Measurements from ENCODE around the gene EFNA5.
"Not testable (repeated sequence)": the region's sequence is repeated elsewhere in the genome, so short reads cannot be mapped to it uniquely, and the experiment has no call there.

Gene EFNA5

GRCh38 chr5:107515521-107516080 is 155.1 kb downstream of the EFNA5 start:
- no peak for DNase-seq

DNA sequence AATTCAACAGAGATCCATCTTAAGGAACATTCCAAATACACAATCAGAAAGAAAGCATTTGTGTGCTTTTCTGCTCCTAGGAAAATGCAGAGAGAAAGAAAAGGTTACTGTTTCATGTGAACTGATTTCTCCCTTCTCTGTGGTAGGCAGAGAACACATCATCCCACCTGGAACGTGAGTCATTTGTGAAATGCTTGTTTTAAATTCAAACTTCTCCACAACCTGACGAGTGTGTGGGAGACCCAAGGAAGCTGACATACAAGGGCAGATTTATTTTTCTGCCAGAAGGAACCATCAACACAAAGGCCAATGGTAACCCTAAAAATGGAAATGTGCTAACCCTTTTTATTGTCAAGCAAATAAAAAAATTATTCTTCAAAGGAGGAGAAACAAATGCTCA is 156.4 kb downstream of the EFNA5 start:
- DNase-seq: no peak

DNA sequence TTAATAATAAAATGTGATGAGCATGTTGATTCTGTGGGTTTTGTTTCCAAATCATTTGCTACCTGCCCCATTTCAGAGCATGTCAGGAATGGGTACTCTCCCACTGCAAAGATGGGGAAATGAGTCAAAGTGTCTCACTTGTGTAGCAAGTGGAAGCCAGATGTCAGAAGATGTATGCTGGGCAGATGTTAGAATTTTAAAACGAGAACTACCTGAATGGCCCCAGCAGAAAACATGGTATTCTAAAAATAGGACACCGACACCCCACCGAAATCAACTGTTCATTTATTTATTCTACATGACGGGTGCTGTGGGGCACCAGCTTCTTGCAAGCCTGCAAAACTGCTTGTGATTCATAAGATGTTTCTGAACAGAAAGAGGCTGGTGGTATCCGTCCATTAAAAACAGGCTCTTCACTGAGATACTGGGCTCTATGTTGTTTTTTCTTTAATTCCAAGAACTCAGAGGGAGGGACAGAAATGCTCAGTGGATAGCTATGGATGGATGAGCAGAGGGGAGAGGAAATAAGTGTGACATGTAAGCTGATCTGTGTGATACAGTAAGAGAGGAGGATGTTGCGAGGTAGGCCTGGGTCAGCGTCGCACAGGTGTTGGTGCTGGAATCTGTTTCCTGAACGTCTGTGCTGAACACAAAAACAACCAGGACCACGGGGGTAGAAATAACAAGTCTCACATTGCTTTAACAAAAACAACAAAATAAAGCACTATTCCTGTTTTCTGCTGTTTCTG is 157.2 kb downstream of the EFNA5 start:
- no peak for DNase-seq

GRCh38 chr5:107512029-107512428 is 158.7 kb downstream of the EFNA5 start:
- no peak for DNase-seq

- DNase-seq: no peak
These were observed 160.6 kb downstream of the EFNA5 start for GRCh38 chr5:107510125-107510524.

- no peak for DNase-seq
These were observed 162.6 kb downstream of the EFNA5 start for GRCh38 chr5:107508097-107508496.

- DNase-seq: no peak
These were observed 164.8 kb downstream of the EFNA5 start for GRCh38 chr5:107505763-107506534.

GRCh38 chr5:107504424-107504823 is 166.3 kb downstream of the EFNA5 start:
- DNase-seq: no peak

- no peak for DNase-seq
These were observed 168.1 kb downstream of the EFNA5 start for GRCh38 chr5:107502676-107503060.

GRCh38 chr5:107501965-107502675 is 168.6 kb downstream of the EFNA5 start:
- DNase-seq: no peak

DNA sequence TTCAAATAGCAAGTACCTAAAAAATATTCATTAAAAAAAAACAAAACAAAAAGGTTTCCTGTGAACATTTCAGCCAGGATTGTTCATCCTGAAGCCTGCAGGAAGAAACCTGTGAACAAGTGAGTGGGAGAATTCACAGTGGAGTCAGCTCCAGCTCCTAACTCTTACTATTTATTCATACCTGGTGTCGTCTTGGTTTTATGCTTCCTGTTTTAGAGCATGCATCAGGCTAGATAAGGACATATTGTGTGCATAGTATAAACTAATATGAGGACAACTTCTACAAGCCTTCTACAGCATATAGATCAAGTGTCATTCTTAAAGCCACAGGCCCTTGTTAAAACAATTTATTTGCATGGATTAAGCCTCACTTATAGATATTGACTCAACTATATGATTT is 169.9 kb downstream of the EFNA5 start:
- DNase-seq: no peak

- no peak for DNase-seq
These were observed 170.4 kb downstream of the EFNA5 start for GRCh38 chr5:107500347-107500746.

DNA sequence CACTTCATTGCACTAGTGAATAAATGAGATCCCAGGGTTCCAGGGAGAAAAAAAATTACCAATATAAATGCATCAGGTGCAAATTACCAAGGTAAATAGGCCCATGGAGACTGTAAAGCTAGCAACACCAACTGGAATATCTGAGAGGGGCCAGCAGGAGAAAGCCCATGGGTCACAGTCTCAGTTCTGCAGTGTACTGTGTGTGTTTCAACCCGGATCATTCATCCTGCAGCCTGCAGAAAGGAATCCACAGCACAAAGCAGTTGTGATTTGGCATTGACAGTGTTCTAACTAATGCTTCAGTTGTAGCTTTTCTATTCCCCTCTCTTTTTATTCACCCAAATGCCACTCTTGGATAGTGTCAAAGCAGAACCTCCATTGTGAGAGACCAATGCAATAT is 171.0 kb downstream of the EFNA5 start:
- DNase-seq: no peak

DNA sequence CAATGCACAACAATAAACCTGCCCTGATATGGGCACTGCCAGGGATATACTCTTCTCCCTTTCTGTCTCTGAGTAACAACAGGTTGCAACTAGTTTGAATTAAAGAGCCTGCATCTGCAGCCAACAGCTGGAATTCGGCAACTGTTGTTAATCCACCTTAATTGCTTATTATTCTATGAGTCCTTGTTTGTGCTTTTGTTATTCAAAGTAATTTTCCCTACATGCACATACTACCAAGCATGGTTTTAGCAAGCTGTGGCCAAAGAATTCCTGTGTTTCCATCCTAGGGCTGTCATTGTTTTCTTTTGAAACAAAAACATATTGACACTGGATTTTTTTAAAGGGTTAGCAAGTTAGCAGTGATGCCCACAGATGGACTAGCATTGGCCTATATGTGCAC is 171.5 kb downstream of the EFNA5 start:
- no peak for DNase-seq

DNA sequence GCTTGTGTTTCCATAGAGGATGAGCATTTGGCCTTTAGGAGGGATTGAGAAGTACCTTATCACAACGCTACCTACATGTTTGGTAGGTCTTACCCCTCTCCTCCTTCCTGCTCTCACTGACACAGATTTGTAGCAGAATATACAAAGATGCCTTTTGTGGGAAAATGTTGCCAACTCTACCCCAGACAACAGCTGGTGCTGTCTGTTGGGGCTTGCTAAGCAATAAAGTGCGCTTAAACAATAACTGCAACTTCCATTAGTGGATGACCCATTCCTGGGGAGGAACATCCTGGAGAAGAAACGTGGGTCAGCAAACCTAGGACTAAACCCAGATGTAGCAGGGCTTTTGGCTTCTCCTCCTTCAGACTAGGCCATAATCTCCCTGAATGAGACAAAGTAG is 174.3 kb downstream of the EFNA5 start:
- no peak for DNase-seq

DNA sequence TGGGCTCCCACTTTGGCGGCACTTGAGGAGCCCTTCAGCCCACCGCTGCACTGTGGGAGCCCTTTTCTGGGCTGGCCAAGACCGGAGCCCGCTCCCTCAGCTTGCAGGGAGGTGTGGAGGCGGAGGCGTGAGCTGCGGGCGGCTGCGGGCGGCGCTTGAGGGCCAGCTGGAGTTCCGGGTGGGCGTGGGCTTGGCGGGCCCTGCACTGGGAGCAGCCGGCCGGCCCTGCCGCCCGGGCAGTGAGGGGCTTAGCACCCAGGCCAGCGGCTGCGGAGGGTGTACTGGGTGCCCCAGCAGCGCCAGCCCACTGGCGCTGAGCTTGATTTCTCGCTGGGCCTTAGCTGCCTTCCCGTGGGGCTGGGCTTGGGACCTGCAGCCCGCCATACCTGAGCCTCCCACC is 176.6 kb downstream of the EFNA5 start:
- DNase-seq: not testable (repeated sequence)

DNA sequence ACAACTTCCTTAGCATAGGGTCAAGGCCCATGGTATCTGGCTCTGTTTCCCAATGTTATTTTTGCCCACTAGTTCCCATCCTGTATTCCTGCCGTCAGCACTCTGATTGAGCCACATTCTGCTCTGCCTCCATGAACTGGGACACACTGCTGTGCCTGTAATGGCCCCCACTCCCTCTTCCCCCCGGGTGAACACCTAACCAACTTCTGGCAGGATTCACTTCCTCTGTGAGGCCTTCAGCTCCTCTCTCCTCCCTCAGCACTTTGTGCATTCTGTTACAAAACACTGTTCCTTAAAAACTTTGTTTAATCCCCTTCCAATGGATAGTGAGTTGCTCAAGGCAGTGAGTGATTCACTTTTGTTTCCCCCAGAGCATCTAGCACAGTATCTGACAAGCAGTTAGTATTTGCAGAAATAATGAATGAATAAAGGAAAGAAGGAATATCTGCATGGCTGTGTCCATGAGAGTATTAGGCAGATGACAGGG is 183.6 kb downstream of the EFNA5 start:
- DNase-seq: no peak

- DNase-seq: no peak
These were observed 184.2 kb downstream of the EFNA5 start for GRCh38 chr5:107486489-107486888.

DNA sequence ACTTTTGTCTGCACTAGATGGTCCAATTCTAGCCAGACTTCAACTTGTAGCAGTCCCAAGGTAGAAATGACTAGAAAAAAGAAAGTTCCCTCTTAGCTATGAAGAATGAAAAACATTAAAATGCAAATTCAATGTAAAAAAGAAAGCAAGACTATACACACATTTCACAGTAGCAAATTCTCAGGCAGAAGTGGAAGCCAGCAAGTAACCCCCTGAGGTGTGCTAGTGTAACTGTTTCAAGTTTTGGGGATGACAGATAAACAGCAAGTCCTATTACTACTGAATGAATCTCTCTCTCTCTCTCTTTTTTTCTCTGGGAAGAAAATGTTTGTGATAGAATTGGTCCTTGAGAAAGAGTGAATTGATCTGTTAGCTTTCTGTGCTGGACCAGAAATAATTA is 185.6 kb downstream of the EFNA5 start:
- DNase-seq: no peak

DNA sequence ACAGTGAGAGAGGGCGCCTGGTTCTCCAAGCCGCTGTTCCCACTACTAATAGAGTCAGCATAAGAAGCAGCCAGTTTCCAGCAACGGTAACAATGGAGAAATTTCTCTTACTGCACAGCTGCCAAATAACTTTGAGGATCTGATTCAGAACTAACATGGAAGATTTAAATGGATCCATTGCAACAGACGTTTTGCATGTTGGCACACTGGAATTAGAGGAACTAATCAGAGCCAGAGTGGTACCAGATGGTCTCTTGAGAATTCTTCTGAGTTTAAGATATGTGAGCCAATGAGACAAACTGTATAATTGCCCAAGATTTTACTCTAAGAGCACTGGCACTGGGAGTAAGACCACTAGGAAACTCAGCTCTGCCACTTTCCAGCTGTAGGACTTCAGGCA is 186.5 kb downstream of the EFNA5 start:
- DNase-seq: no peak

DNA sequence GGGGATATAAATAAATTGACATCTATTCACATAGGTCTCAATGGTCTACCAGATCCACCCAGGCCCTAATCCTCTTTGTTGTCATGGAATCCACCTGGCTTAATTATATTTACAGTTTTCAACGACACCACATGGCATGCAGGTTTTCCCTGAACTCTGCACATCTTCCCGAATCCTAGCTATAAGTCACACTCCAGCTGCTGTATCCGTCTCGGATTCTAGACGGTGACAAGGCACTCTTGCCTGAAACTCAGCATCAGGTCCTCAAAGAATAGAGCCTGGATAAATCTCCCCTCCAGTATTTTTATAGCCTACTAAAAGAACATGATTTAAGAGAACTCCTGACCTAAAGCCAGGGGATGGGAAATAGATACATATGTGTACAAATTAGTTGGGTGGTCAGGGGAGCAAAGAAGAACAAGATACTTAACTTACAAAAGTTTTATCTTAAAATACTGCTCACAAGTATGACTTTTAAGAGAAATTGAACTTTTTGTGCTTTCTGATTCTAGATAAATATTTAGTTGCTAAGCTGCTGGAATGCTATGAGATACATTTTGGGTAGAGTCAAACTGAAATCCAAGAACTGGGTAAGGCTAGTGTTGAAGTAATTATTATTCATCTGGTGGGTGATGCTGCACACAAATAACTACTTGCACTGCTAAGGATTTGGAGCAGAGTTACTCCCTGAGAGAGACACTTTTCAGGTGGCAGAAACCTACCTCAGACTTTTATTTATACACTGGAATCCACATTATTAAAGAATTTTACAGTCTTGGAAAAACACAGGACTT is 187.3 kb downstream of the EFNA5 start:
- no peak for DNase-seq

DNA sequence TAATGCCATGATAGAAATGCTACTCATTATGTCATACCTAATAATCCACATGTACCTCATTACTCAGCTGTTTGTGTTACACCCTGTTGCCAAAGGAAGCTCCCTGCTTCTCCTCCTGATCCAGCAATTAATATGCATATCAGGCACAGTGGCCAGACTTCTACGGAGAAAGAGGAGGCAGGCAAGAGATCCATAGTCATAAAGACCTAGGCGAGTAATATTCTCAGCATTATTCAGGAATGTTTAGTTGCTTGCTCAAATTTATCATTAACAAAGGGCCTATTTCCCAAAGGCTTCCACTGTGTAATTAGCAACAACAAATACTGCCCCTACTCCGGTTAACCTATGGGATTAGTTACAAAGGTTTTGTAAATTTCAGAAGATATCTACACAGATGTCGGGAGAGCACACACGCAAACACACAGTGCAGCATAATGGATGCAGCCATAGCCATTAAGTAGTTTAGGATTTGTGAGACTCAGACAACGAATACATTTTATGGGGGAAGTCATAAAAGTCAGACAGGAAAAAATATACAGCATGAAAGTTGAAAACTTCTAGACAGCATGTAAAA is 192.6 kb downstream of the EFNA5 start:
- DNase-seq: no peak

Data from NCI-H1930 (cell line).